Memory B cell (primary cell): Measurements from ENCODE around the gene SLC25A26.
"Not testable (repeated sequence)": the region's sequence is repeated elsewhere in the genome, so short reads cannot be mapped to it uniquely, and the experiment has no call there.

Experiments
- ATAC-seq: fragments of 150-1000 bp; cut with Tn5 transposase; 2 replicates; pipeline ENCODE4 v1.10.0; 2021; ENCODE audit warnings: low read depth, mild to moderate bottlenecking, moderate library complexity
- DNase-seq, 2 donors: peaks; one replicate each; pipeline ENCODE4 v3.0.0; 2022; ENCODE audit warnings: low spot score in 2 of 2
- H3K27ac Mint-ChIP-seq: one replicate; pipeline ENCODE4 v1.8.0; 2022; ENCODE audit warnings: mild to moderate bottlenecking, moderate library complexity, mixed read lengths
- H3K27me3 Mint-ChIP-seq: one replicate; pipeline ENCODE4 v1.8.0; 2022; ENCODE audit warnings: mixed read lengths
- H3K36me3 Mint-ChIP-seq: one replicate; pipeline ENCODE4 v1.8.0; 2022; ENCODE audit warnings: mild to moderate bottlenecking, mixed read lengths
- H3K4me1 Mint-ChIP-seq: one replicate; pipeline ENCODE4 v1.8.0; 2022; ENCODE audit warnings: mixed read lengths
- H3K4me3 Mint-ChIP-seq: one replicate; pipeline ENCODE4 v1.8.0; 2022; ENCODE audit warnings: mild to moderate bottlenecking, moderate library complexity, mixed read lengths
- H3K9me3 Mint-ChIP-seq: one replicate; pipeline ENCODE4 v1.8.0; 2022; ENCODE audit warnings: mixed read lengths

Gene SLC25A26

GRCh38 chr3:66267906-66268305 lies 47.1 kb downstream of the SLC25A26 start:
- no peak for DNase-seq
- Mint-ChIP-seq H3K9me3 (no peaks in the 10 kb centered on the region), H3K36me3 (peaks cover 24% of the 10 kb centered on the region), H3K4me1 (peaks cover 18% of the 10 kb centered on the region), H3K4me3 (no peak overlapping the region), H3K27ac (no peak overlapping the region), H3K27me3 (no peaks in the 10 kb centered on the region)
- ATAC-seq, result no peak

- Mint-ChIP-seq H3K4me3 (no peak overlapping the region), H3K27me3 (no peaks in the 10 kb centered on the region), H3K9me3 (no peaks in the 10 kb centered on the region), H3K4me1 (peaks cover 18% of the 10 kb centered on the region), H3K27ac (no peak overlapping the region), H3K36me3 (peaks cover 26% of the 10 kb centered on the region)
- DNase-seq, result no peak
- ATAC-seq, result no peak
Observed at GRCh38 chr3:66268864-66269263, 48.1 kb downstream of the SLC25A26 start.

- Mint-ChIP-seq H3K4me1 (peaks cover 18% of the 10 kb centered on the region), H3K9me3 (no peaks in the 10 kb centered on the region), H3K4me3 (no peak overlapping the region), H3K36me3 (peaks cover 26% of the 10 kb centered on the region), H3K27ac (no peak overlapping the region), H3K27me3 (no peaks in the 10 kb centered on the region)
- no peak for DNase-seq
- ATAC-seq, result no peak
Observed at GRCh38 chr3:66269411-66269810, 48.6 kb downstream of the SLC25A26 start.

GRCh38 chr3:66270288-66270687 lies 49.5 kb downstream of the SLC25A26 start:
- DNase-seq, result no peak
- no peak overlapping the region for H3K27ac Mint-ChIP-seq
- no peak for ATAC-seq
- peaks cover 18% of the 10 kb centered on the region for H3K4me1 Mint-ChIP-seq
- H3K36me3 Mint-ChIP-seq, result peaks cover 26% of the 10 kb centered on the region
- H3K9me3 Mint-ChIP-seq, result no peaks in the 10 kb centered on the region
- H3K27me3 Mint-ChIP-seq, result no peaks in the 10 kb centered on the region
- H3K4me3 Mint-ChIP-seq, result no peak overlapping the region

GRCh38 chr3:66270701-66271100 lies 49.9 kb downstream of the SLC25A26 start:
- no peak overlapping the region for H3K4me3 Mint-ChIP-seq
- H3K27ac Mint-ChIP-seq, result no peak overlapping the region
- no peaks in the 10 kb centered on the region for H3K9me3 Mint-ChIP-seq
- no peaks in the 10 kb centered on the region for H3K27me3 Mint-ChIP-seq
- DNase-seq (no peak), ATAC-seq (no peak)
- H3K36me3 Mint-ChIP-seq, result peaks cover 26% of the 10 kb centered on the region
- peaks cover 18% of the 10 kb centered on the region for H3K4me1 Mint-ChIP-seq

GRCh38 chr3:66271231-66271630 lies 50.4 kb downstream of the SLC25A26 start:
- H3K27ac Mint-ChIP-seq, result no peak overlapping the region
- peaks cover 18% of the 10 kb centered on the region for H3K4me1 Mint-ChIP-seq
- no peak for ATAC-seq
- peaks cover 26% of the 10 kb centered on the region for H3K36me3 Mint-ChIP-seq
- H3K4me3 Mint-ChIP-seq, result no peak overlapping the region
- no peaks in the 10 kb centered on the region for H3K27me3 Mint-ChIP-seq
- H3K9me3 Mint-ChIP-seq, result no peaks in the 10 kb centered on the region
- DNase-seq, result no peak

- peaks cover 14% of the 10 kb centered on the region for H3K4me1 Mint-ChIP-seq
- ATAC-seq (no peak), DNase-seq (no peak)
- no peak overlapping the region for H3K27ac Mint-ChIP-seq
- no peaks in the 10 kb centered on the region for H3K27me3 Mint-ChIP-seq
- peaks cover 24% of the 10 kb centered on the region for H3K36me3 Mint-ChIP-seq
- H3K4me3 Mint-ChIP-seq, result no peak overlapping the region
- no peaks in the 10 kb centered on the region for H3K9me3 Mint-ChIP-seq
Observed at GRCh38 chr3:66272016-66272415, 51.2 kb downstream of the SLC25A26 start.

- not testable (repeated sequence) for H3K27me3 Mint-ChIP-seq, ATAC-seq, H3K4me1 Mint-ChIP-seq, H3K4me3 Mint-ChIP-seq, DNase-seq, H3K27ac Mint-ChIP-seq, H3K9me3 Mint-ChIP-seq
- H3K36me3 Mint-ChIP-seq, result peaks cover 10% of the 10 kb centered on the region
Observed at GRCh38 chr3:66274837-66275236, 54.0 kb downstream of the SLC25A26 start.

GRCh38 chr3:66276705-66277274 lies 56.0 kb downstream of the SLC25A26 start:
- Mint-ChIP-seq H3K27me3 (no peaks in the 10 kb centered on the region), H3K27ac (peak overlapping the region; percentile 58), H3K4me1 (peaks cover 8% of the 10 kb centered on the region), H3K36me3 (peaks cover 9% of the 10 kb centered on the region), H3K4me3 (no peak overlapping the region), H3K9me3 (no peaks in the 10 kb centered on the region)
- ATAC-seq (peak; percentile 32), DNase-seq (peak; percentile 46 to 57)

- Mint-ChIP-seq H3K9me3 (no peaks in the 10 kb centered on the region), H3K27ac (no peak overlapping the region), H3K27me3 (no peaks in the 10 kb centered on the region), H3K36me3 (peaks cover 2% of the 10 kb centered on the region), H3K4me1 (peaks cover 6% of the 10 kb centered on the region), H3K4me3 (no peak overlapping the region)
- DNase-seq, result no peak
- no peak for ATAC-seq
Observed at GRCh38 chr3:66279168-66279567, 58.4 kb downstream of the SLC25A26 start.

- Mint-ChIP-seq H3K27me3 (no peaks in the 10 kb centered on the region), H3K4me1 (peaks cover 6% of the 10 kb centered on the region), H3K36me3 (peaks cover 2% of the 10 kb centered on the region), H3K4me3 (no peak overlapping the region), H3K9me3 (no peaks in the 10 kb centered on the region), H3K27ac (no peak overlapping the region)
- ATAC-seq, result no peak
- no peak for DNase-seq
Observed at GRCh38 chr3:66280304-66280703, 59.5 kb downstream of the SLC25A26 start.

GRCh38 chr3:66291922-66292321 lies 71.1 kb downstream of the SLC25A26 start:
- not testable (repeated sequence) for H3K27me3 Mint-ChIP-seq, H3K9me3 Mint-ChIP-seq, H3K4me3 Mint-ChIP-seq, ATAC-seq, DNase-seq
- peak overlapping the region; percentile 15 for H3K27ac Mint-ChIP-seq
- peaks cover 27% of the 10 kb centered on the region for H3K36me3 Mint-ChIP-seq
- H3K4me1 Mint-ChIP-seq, result peaks cover 40% of the 10 kb centered on the region

GRCh38 chr3:66297260-66297873 lies 76.6 kb downstream of the SLC25A26 start:
- Mint-ChIP-seq H3K27ac (no peak overlapping the region), H3K27me3 (no peaks in the 10 kb centered on the region), H3K36me3 (no peaks in the 10 kb centered on the region), H3K4me1 (peaks cover 20% of the 10 kb centered on the region), H3K4me3 (no peak overlapping the region), H3K9me3 (no peaks in the 10 kb centered on the region)
- DNase-seq (no peak), ATAC-seq (no peak)

- Mint-ChIP-seq H3K36me3 (no peaks in the 10 kb centered on the region), H3K4me1 (peaks cover 21% of the 10 kb centered on the region), H3K4me3 (no peak overlapping the region), H3K9me3 (no peaks in the 10 kb centered on the region), H3K27ac (no peak overlapping the region), H3K27me3 (no peaks in the 10 kb centered on the region)
- ATAC-seq (no peak), DNase-seq (no peak)
Observed at GRCh38 chr3:66297900-66298299, 77.1 kb downstream of the SLC25A26 start.

GRCh38 chr3:66298591-66298990 lies 77.8 kb downstream of the SLC25A26 start:
- no peaks in the 10 kb centered on the region for H3K27me3 Mint-ChIP-seq
- H3K4me3 Mint-ChIP-seq, result no peak overlapping the region
- ATAC-seq, result no peak

More at GRCh38 chr3:66298591-66298990, 77.8 kb downstream of the SLC25A26 start:
- Mint-ChIP-seq H3K36me3 (no peaks in the 10 kb centered on the region), H3K9me3 (no peaks in the 10 kb centered on the region), H3K27ac (peak overlapping the region; percentile 28), H3K4me1 (peaks cover 23% of the 10 kb centered on the region)
- no peak for DNase-seq
